Fibroblast of pulmonary artery (primary cell): ENCODE results near the gene MIF4GD.
"Not testable (repeated sequence)": the region's sequence is repeated elsewhere in the genome, so short reads cannot be mapped to it uniquely, and the experiment has no call there.

Source experiments
- DNase-seq: peaks from one replicate; pipeline ENCODE4 v3.0.0-alpha.2; 2010; ENCODE audit warnings: low read depth
- H3K4me3 ChIP-seq: replicated peaks from 2 replicates; pipeline ENCODE4 v1.5.1; 2011; ENCODE audit warnings: low read depth, mild to moderate bottlenecking, control low read depth, low read length, moderate library complexity
- TF ChIP-seq, protein P1 (sequence below): IDR thresholded peaks from 2 replicates; pipeline ENCODE4 v1.5.1; 2011; ENCODE audit warnings: mild to moderate bottlenecking, control low read depth, low read length, inconsistent platforms; ENCODE audit errors: missing control alignments

The MIF4GD gene

DNA sequence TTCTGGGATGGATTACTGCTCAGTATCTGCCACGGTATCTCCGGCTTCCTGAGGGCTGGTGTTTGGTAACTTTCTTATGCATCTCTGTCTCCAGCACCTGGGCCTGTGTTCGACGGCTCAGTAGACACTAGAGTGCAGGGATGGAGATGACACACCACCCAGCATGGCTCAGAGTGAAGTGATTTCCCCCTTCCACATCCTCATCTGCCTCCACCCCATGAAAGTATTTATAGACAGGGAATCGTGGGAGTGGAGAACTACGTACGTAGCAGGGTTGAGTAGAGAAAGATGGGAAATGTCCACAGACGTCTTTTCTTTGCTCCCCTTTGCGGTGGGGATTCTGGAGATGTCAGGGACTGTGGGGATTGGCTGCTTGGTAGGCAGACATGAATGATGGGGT, 30.0 kb upstream of the MIF4GD start:
- no peak overlapping the region for H3K4me3 ChIP-seq
- no peak for DNase-seq
- TF ChIP-seq, protein P1, sequence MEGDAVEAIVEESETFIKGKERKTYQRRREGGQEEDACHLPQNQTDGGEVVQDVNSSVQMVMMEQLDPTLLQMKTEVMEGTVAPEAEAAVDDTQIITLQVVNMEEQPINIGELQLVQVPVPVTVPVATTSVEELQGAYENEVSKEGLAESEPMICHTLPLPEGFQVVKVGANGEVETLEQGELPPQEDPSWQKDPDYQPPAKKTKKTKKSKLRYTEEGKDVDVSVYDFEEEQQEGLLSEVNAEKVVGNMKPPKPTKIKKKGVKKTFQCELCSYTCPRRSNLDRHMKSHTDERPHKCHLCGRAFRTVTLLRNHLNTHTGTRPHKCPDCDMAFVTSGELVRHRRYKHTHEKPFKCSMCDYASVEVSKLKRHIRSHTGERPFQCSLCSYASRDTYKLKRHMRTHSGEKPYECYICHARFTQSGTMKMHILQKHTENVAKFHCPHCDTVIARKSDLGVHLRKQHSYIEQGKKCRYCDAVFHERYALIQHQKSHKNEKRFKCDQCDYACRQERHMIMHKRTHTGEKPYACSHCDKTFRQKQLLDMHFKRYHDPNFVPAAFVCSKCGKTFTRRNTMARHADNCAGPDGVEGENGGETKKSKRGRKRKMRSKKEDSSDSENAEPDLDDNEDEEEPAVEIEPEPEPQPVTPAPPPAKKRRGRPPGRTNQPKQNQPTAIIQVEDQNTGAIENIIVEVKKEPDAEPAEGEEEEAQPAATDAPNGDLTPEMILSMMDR, result no peak

DNA sequence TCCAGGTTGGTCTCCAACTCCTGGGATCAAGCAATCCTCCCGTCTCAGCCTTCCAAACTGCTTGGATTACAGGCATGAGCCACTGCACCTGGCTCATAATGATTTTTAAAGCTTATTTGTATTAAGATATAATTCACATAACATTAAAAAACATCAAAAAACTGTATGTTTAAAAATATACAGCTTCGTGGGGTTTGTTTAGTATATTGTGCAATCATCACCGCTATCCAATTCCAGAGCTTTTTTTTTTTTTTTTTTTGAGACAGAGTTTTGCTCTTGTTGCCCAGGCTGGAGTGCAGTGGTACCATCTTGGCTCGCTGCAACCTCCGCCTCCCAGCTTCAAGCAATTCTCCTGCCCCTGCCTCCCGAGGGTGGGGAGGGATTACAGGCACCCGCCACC, 29.2 kb upstream of the MIF4GD start:
- TF ChIP-seq, protein P1, result no peak
- DNase-seq, result no peak
- no peak overlapping the region for H3K4me3 ChIP-seq

DNA sequence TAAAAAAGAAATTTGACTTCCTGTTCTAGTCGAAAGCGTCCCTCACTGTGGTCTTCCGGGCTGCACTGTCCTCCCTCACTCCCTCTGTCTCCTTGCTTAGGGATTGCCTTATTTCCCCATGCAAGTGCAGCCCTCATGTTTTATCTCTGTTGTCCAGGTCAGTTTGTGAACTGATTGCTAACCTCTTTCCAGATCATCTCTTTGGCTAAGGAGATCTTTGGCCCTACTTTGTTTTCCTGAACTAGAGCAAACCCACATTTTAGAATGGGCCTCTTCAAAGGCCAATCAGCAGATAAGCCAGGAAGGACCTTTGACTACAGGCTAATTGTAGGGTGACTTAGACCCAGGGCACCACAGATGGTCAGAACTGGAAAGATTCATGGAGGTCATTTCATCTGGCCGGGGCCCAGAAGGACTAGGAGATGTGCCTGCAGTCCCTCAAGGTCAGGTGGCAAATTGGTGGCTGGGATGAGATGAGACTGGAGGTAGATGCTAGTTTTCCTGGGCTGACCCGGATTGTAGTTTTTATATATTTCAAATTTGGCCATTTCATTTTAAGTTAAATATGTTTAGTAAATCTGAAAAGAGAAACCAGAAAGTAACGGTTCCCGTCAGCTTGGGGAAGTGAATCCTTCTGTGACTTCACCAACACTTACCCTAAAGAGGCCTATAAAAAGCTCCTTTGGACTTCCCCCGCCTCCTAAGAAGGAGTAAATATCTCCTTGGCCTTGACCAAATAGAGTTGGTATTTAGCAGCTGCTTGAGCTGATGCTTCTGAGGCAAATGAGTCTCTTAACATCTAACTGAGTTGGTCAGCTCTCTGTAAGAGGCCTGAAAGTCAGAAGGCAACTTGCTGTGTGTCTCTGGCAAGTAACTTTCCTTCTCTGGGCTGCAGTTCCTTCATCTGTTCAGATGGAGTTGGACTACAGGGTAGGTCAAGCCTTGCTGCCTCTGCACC, 24.4 kb upstream of the MIF4GD start:
- DNase-seq, result no peak
- TF ChIP-seq, protein P1, result no peak
- H3K4me3 ChIP-seq, result no peak overlapping the region

DNA sequence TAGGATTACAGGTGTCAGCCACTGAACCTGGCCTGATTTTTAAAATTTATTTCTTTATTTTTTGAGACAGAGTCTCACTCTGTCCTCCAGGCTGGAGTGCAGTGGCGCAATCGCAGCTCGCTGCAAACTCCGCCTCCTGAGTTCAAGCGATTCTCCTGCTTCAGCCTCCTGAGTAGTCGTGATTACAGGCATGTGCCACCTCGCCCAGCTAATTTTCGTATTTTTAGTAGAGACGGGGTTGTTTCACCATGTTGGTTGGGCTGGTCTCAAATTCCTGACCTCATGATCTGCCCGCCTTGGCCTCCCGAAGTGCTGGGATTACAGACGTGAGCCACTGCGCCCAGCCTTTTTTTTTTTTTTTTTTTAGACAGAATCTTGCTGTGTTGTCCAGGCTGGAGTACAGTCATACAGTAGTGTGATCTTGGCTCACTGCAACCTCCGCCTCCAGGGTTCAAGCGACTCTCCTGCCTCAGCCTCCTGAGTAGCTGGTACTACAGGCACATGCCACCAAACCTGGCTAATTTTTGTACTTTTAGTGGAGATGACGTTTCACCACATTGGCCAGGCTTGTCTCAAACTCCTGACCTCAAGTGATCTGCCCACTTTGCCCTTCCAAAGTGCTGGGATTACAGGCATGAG, 21.9 kb upstream of the MIF4GD start:
- not testable (repeated sequence) for DNase-seq, H3K4me3 ChIP-seq

DNA sequence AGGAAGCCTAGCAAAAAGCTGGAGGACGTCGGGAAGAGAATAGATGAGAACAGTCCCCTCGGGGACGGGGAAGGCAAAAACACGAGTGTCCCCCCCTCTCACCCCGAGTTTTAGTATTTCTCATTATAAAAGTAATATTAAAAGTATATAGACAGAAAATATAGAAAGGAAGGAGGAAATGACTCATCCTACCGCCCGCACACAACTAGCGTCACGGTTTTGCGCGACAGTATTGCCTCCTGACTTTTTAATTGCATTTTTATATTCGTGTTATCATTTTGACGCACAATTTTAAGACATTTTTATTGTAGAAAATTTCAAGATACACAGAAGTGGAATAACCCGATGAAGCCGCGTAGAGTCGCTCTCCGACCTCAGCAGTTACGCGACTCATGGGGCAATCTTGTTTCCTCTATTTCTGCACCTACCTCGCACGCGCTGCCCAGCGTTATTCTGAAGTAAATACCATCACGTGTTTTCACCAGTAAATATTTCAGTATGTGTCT, 18.9 kb upstream of the MIF4GD start:
- peak; percentile 70 for DNase-seq
- peak overlapping the region; percentile 73 for H3K4me3 ChIP-seq
- TF ChIP-seq, protein P1, result peak; percentile 22

DNA sequence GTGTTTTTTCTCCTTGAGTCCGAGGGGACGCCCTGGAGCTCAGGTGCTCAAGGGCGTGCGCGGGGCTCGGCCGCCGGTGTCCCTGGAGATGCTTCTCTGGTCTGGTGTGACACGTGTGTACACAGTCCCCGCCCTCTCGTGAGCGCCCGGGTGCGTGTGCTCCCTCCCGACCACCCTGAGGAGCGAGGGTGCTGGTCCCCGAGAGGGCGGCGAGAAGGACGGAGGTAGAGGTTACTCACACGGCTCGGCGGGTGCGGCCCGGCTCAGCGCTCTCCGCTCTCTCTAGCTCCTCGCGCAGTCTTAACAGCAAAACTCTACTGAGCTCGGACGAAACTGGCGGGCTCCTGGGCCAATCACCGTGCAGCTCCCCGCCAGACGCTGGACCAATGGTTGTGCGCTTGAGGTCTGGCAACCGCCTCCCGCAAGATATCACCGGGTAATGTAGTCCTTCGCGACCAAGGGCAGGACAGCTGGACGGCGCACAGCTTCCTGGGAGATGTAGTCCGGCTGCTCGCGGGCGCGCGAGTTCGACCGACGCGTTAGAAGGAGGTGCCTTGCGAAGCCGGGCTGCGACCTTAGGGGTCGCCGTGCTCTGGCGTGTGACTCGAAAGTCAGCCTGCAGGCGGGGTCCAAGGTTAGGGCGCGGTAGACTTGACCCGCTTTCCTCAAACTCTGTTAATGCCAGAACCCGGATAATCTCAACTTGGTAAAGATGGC, 18.2 kb upstream of the MIF4GD start, which contains the start of gene SLC25A19:
Gene SLC25A19 (minus strand): TSS at position 319 of the 717 bp plus-strand sequence. CDS start 2,669 bp downstream, outside the sequence.
- peak; percentile 99 for DNase-seq
- TF ChIP-seq, protein P1, result no peak
- H3K4me3 ChIP-seq, result peak within 1 kb of the TSS; percentile 73

DNA sequence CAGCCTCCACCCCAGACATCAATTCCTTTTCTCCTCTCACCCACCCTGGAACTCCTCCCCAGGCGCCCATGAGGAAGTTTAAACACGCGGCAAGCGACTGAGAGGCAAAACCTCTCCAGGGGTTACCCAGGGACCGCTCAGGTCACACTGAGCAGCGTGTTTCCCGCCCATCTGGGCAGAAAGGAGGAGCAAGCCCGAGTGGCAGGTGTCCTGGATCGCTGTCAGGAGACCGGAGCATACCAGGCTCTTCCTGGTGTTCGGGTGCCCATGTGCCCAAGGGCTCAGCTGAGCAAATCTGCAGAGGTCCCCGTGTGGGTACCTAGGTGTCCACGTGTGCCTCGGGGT, 17.7 kb upstream of the MIF4GD start:
- no peak for DNase-seq
- TF ChIP-seq, protein P1, result no peak
- H3K4me3 ChIP-seq, result peak overlapping the region; percentile 73
